ENCODE data around the gene IGFBP6.

IGFBP6 gene

DNA sequence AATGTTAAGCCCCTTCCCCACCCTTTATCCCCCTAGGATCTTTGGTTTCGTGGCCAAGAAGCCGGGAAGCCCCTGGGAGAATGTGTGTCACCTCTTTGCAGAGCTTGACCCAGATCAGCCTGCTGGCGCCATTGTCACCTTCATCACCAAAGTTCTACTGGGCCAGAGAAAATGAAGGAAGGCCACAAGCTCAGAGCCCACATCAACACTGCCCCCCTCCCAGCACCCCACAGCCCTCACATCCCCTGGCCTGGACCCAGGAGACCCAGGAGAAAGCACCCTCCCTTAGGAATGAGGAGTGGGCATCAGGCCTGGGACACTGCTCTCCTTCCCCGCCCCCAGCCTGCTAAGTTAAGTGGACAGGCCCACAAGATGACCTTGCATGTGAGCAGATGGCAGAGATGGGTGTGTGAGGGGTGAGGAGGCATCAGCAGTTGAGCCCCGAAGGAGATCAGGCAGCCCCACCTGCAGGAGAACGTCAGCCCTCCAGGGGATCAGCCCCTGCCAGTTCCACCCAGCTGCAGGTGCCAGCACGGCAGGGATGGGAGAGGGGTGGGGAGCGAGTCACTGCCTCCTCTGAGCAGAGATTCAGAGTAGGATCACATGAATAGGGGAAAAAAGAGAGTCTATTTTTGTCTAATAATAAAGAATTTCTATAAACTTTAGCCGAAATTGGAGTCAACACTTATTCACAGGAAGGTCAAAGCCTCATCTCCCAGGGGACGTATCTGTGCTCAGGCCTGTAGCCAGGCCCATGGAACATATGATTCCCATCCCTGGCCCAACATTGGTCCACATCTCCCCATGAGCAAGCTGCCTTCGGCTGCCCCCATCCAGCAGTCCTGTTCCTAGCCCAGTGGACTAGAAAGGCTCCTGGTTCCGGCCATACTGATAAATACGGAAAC is 33.5 kb upstream of the IGFBP6 start:
- DNase-seq (ENCODE audit: extremely low read depth, low read depth): no peak
- no peak overlapping the region for H3K4me3 ChIP-seq (replicated peaks; ENCODE audit: low read depth, low read length)
- TF ChIP-seq, protein P1, sequence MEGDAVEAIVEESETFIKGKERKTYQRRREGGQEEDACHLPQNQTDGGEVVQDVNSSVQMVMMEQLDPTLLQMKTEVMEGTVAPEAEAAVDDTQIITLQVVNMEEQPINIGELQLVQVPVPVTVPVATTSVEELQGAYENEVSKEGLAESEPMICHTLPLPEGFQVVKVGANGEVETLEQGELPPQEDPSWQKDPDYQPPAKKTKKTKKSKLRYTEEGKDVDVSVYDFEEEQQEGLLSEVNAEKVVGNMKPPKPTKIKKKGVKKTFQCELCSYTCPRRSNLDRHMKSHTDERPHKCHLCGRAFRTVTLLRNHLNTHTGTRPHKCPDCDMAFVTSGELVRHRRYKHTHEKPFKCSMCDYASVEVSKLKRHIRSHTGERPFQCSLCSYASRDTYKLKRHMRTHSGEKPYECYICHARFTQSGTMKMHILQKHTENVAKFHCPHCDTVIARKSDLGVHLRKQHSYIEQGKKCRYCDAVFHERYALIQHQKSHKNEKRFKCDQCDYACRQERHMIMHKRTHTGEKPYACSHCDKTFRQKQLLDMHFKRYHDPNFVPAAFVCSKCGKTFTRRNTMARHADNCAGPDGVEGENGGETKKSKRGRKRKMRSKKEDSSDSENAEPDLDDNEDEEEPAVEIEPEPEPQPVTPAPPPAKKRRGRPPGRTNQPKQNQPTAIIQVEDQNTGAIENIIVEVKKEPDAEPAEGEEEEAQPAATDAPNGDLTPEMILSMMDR (IDR thresholded peaks at IDR 0.05; ENCODE audit: low read depth, low read length, missing control alignments): no peak

DNA sequence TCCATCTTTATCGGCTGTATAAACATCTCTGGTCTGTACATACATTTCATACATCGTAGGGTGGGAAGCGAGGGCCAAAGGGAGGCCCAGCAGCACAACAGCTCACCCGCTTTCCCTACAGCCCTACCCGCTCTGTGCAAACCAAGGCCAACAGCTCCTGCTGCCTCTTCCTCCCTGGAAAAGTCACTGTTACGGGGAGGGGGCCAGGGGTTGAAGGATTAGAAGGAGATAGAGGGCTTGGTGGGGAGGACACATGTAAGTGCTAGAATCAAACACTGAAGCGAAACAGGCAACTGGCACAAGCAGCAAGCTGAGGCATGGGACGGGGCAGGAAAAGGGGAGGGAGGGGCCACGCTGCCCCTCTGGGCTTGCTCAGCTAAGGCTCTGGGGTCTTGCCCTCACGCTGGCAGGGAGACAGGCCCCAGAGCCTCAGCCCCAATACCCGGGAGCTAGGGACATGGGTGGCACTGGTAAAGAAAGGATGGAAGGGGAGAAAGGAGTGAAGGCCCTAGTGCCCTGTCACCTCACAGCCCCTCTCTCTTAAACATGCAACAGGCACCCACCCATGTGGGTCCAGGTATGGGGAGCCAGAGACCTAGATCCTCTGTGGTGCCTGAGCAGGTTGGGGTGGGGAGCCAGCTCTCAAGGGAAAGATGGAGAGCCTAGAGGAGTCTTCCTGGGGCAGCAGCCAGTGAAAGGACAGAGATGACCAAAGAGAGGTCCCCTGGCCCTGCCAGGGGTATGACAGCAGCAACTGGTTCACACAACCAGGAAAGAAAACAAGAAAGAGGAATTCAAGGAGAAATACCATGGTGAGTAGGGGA is 32.6 kb upstream of the IGFBP6 start:
- TF ChIP-seq, protein P1 (IDR thresholded peaks at IDR 0.05; ENCODE audit: low read depth, low read length, missing control alignments): no peak
- no peak for DNase-seq (ENCODE audit: extremely low read depth, low read depth)

DNA sequence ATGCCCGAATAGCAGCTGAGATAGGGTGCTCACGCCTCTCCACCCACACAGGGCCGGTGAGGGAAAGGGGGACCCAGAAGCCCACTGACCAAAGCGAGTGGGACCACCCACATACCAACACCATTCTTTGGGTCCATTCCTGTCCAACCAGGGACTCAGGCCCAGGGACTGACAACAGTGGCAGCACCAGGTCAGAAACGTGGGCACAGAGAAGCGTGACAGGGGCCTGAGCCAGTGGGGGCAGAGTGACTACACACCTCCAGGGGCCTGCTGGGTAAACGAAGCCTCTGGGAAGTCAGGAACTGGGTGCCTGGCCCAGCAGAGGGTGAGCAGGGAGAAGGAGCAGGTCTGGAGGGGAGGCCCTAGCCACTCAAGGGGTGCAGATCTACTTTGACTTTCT is 32.0 kb upstream of the IGFBP6 start:
- H3K4me3 ChIP-seq (replicated peaks; ENCODE audit: low read depth, low read length): no peak overlapping the region
- no peak for DNase-seq (ENCODE audit: extremely low read depth, low read depth)
- TF ChIP-seq, protein P1 (IDR thresholded peaks at IDR 0.05; ENCODE audit: low read depth, low read length, missing control alignments): no peak

More for the DNA sequence above, 32.6 kb upstream of the IGFBP6 start:
- H3K4me3 ChIP-seq (replicated peaks; ENCODE audit: low read depth, low read length): no peak overlapping the region

DNA sequence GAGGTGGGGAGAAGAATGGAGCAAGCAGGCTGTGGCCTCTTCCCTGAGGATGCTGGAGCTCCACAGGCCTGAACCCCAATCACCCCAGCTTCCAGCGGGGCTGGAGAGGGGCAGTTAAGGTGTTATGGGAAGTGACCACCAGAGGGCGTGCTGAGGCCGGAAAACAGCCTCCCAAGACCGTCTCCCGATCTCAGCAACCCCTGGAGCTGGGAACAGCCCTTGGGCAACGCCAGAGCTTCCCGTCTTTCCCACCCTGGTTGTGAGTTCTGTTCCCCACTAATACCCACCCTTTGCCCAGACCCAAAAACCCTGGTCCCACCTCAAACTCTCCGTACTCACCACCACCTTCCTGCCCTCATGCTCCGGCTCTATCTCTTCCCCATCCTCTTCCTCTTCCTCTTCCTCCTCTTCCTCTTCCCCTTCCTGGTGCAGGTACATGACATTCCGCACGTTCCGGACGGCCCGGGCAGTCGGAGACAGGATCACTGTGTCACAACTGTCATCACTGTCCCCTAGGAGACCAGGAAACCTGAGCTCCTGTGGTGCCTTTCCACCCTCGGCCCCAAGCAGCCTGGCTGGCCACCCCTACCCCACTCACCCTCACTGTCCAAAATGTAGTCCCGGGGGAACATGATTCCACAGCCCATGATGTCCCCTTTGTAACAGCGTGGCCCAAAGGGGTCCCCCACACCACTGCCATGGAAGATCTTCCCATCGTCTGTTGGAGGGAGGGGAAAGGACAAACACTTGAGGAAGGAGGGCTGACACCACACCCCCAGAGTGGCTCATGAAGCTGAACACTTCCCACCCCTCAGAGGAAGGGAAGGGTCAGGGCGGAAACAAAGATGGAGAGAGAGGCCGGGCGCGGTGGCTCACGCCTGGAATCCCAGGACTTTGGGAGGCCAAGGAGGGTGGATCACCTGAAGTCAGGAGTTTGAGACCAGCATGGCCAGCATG is 31.2 kb upstream of the IGFBP6 start:
- H3K4me3 ChIP-seq (replicated peaks; ENCODE audit: low read depth, low read length): no peak overlapping the region
- TF ChIP-seq, protein P1 (IDR thresholded peaks at IDR 0.05; ENCODE audit: low read depth, low read length, missing control alignments): peak; percentile 80
- no peak for DNase-seq (ENCODE audit: extremely low read depth, low read depth)

DNA sequence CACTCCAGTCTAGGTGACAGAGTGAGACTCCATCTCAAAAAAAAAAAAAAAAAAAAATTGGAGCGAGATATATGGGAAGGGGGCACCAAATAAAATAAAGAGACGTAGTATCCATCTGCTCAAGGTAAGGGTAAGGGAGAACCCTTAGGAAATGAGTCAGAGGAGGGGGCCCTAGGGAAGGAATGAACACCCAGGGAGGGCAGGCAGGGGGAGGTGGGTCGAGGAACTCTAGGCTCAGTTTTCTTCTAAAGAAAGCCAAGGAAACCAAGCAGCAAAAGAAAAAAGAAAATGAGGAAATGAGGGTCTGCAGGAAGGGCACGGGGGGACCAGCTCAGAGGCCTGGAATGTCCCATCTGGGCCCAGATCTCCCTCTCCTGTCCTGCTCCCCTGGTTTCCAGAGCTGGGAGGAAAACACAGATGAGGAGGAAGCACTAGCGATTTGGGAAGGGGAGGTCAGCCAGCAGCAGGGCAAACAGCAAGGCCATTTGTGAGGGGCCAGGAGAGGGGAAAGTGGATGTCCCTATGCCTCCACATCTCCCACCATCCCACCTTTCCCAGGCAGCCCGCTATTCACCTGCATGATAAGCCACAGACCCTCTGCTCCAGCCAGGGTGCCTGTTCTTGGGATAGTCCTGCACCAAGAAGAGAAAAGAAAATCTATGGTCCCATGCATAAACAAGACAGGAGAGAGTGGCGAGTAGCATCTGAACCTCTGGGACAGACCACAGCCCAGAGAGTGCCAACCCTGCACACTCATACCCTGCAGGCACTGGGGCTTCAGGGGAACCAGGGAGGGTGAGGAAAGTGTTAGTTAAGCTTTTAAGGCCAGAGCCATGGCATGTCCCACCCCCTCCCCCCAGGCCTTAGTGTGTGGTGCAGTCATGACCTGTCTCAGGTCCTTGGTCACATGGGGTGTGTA is 30.1 kb upstream of the IGFBP6 start:
- H3K4me3 ChIP-seq (replicated peaks; ENCODE audit: low read depth, low read length): no peak overlapping the region
- TF ChIP-seq, protein P1 (IDR thresholded peaks at IDR 0.05; ENCODE audit: low read depth, low read length, missing control alignments): no peak
- DNase-seq (ENCODE audit: extremely low read depth, low read depth): no peak

All from HFF-Myc (cell line).